Erythroblast (primary cell): Measurements from ENCODE around the gene PARD3.
"Not testable (repeated sequence)": the region's sequence is repeated elsewhere in the genome, so short reads cannot be mapped to it uniquely, and the experiment has no call there.

Experiments
- DNase-seq, 2 experiments: peaks; one replicate each; lab custom pipeline; 2025; lab: John Stamatoyannopoulos, UW
- GATA1 ChIP-seq: IDR thresholded peaks from 2 replicates; pipeline ENCODE4 v1.6.1; 2011; ENCODE audit warnings: low read depth, mild to moderate bottlenecking, control low read depth, low read length, moderate library complexity
- POLR2A ChIP-seq: IDR thresholded peaks from 2 replicates; pipeline ENCODE4 v1.6.1; 2011; ENCODE audit warnings: mild to moderate bottlenecking, low read length

PARD3 gene

DNA sequence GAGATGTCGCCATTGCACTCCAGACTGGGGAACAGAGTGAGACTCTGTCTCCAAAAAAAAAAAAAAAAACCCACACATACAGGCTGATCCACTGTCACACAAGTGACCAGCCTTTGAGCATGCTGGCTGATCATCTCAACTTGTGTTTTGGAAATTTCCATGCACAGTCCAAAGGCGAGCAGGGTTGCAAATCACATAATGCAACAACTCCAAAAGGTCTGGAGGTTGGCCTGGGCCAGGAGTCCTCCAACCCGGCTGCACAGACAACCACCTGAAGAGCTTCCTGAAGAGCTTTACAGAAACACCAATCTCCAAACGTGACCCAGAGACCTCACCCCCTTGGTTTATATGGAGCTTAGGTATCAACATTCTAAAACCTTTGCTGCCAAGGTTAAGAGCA, 16.4 kb downstream of the PARD3 start:
- no peak for TF ChIP-seq POLR2A
- no peak for TF ChIP-seq GATA1
- DNase-seq: no peak

DNA sequence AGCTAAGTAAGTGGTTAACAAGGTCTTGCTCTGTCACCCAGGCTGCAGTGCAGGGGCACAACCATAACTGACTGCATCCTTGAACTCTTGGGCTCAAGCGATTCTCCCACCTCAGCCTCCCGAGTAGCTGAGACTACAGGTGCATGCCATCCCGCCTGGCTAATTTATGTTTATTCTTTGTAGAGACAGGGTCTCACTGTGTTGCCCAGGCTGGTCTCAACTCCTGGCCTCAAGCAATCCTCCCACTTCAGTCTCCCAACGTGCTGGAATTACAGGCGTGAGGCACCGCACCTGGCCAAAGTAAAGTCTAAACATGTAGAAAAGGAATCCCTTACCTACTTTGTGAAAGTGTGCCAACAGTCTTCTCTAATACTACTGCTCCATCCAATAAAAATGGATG, 17.9 kb downstream of the PARD3 start:
- DNase-seq: no peak
- TF ChIP-seq GATA1: no peak
- no peak for TF ChIP-seq POLR2A

DNA sequence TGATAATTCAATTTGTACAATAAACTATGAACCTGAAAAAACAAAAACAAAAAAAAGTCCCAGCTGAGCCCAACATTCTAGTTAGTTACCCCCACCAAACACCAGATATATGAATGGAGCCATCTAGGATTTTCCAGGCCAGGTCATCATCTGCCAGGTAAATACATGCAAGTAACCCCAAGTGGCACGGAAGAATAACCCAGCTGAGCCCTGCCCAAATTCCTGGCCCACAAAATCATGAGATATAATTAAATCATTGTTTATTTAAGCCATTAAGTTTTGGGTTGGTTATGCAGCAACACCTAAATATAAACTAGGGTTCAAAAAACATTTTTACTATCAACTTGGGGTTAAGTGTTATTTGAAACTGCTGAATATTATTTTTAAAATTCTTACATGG, 19.0 kb downstream of the PARD3 start:
- TF ChIP-seq GATA1: no peak
- no peak for DNase-seq

DNA sequence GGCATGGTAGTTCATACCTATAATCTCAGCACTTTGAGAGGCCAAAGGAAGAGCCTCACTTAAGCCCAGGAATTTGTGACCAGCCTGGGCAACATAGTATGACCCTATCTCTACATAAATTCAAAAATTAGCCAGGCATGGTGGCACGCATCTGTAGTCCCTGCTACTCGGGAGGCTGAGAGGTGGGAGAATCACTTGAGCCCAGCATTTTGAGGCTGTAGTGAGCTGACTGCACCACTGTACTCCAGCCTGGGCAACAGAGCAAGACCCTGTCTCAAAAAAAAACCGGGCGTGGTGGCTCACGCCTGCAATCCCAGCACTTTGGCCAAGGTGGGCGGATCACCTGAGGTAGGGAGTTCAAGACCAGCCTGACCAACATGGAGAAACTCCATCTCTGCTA, 19.8 kb downstream of the PARD3 start:
- DNase-seq: no peak
- TF ChIP-seq GATA1 (no peak), POLR2A (no peak)

DNA sequence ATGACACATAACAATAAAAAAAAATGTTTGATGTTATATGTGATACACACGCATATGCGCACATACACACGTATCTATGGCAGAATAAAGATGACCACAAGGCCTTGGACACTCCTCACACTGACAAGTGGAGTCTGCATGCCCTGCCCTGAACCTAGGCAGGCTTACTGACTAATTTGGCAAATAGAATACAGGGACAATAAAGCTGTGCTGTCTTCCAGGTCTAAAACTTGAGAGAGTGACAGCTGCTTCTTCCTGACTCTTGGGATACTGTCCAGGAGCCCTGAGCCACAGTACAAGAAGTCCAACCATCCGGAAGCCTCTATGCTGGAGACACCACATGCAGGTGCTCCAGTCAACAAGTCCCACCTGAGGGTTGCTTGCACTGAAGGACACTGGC, 20.3 kb downstream of the PARD3 start:
- TF ChIP-seq POLR2A (no peak), GATA1 (no peak)
- DNase-seq: no peak

DNA sequence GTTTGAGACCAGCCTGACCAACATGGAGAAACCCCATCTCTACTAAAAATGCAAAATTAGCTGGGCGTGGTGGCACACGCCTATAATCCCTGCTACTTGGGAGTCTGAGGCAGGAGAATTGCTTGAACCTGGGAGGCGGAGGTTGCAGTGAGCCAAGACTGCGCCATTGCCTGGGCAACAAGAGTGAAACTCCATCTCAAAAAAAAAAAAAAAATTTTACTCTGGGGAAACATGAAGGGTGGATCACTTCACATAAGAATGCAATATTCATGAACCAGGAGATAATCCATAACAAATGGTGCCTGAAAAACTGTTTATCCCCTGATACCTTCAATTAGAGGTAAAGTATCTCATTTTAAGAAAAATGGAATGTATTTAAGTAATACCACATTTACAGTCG, 21.5 kb downstream of the PARD3 start:
- DNase-seq: not testable (repeated sequence)

DNA sequence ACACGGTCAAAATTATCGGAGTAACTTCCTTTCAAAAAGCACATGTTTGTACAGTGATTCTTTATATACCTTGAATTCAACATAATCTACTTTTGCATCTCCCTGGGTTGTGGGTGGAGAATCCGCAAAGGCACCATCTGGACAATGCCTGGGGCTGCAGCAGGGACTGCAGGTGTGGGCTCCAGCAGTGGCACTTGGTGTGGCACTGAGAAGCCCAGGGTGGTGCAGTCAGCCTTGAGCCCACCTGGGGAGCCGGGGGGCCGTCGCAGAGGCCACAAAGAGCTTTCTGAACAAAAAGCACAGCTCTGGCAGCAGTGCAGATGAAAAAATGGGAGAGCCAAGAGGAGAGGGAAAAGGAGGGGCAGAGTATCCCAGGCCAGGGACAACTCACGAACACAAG, 22.2 kb downstream of the PARD3 start:
- DNase-seq: no peak
- TF ChIP-seq GATA1: no peak
- no peak for TF ChIP-seq POLR2A

DNA sequence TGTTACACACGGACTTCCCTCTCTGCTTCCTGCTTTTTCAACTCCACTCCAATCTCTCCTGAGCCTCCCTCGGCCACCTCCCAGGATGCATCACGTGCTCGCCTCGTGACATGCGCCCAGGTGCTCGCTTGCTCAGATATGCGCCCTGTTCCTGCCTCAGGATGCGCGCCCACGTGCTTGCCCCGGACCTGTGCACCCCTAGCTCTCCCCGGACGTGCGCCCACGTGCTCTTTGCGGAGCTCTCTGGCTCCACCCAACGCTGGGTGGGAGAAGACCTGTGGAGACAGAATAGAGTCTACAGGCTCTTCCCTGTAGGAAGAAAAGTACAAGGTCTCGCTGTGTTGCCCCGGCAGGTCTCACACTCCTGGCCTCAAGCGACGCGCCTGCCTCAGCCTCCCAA, 23.1 kb downstream of the PARD3 start:
- no peak for TF ChIP-seq GATA1
- TF ChIP-seq POLR2A: no peak
- no peak for DNase-seq

DNA sequence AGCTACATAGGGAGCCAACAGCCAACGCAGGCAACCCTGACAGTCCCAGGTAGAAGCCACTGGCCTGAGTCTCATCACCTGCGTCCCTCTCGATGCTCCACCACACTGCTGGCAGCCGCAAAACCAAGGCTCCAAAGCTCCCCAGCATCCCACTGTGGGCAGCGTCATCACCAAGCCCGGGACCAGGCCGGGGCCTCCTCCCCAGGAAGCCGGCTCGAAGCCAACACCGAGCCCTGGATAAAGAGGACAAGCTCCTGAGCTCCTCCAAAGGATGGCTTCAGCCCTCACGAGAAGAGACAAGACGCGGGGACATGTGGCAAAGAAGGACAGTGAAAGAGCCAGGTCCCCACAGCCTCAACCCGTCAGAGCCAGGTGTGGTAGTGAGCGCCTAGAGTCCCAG, 23.9 kb downstream of the PARD3 start:
- DNase-seq: no peak
- TF ChIP-seq GATA1 (no peak), POLR2A (no peak)

DNA sequence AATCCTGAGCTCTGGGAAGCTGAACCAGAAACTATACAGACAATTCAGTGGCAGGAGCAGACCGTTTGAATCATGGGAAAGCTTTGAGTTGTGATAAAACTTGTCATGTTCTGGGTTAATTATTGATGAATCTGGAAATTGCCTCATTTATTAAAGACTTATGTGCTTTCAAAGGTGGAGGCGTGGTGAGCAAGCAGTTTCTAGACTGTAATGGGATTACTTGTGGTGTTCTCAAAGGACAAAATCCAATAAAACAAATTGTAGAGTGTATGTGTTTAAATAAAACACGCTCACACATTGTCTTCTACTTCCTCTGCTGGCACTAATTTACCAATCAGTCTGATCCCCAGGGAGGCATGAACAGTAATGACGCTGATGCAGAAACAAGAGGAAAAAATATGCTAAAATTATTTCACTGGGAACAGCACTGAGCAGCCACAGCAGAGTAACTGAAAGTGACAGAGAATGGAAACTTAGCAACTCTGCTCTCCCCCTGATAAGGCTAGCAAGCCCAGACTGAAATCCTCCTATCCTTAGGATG, 25.1 kb downstream of the PARD3 start:
- peak; percentile 11 to 45 for DNase-seq
- TF ChIP-seq GATA1 (no peak), POLR2A (no peak)

DNA sequence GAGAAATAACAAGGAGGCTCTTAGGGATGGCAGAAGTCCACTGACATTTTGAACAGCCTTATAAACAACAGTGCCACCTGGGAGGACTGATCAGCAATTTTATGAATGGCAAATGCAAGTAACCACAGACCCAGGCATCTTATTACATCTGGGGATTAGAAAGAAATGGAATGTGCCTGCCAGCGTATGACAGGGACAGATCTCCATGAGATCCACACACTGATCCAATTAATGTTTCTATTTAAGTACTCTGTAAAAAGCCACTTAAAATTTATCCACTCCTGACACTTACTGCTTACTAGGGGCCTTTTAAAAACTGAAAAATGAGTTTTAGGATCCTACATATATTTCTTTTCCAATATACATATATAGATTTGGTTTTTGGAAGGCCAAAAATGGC, 28.6 kb downstream of the PARD3 start:
- no peak for TF ChIP-seq GATA1
- no peak for TF ChIP-seq POLR2A
- DNase-seq: no peak

DNA sequence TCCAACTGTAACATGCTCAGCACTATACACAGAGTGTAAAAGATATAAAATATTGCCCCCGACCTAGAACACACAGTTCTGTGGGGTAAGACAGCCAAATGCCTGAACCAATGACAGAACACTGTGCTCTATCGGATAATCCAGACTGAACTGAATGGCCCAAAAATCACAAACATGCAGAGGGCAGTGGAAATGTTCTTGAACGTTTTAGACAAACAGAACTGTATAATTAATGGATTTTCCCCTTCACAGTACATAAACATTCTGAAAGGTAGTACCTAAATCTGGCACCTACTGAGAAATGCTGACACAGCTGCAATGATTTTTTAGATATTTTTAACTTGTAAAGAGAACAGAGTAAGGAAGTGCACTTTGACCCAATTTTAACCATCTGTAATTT, 33.4 kb downstream of the PARD3 start:
- TF ChIP-seq GATA1 (no peak), POLR2A (no peak)

DNA sequence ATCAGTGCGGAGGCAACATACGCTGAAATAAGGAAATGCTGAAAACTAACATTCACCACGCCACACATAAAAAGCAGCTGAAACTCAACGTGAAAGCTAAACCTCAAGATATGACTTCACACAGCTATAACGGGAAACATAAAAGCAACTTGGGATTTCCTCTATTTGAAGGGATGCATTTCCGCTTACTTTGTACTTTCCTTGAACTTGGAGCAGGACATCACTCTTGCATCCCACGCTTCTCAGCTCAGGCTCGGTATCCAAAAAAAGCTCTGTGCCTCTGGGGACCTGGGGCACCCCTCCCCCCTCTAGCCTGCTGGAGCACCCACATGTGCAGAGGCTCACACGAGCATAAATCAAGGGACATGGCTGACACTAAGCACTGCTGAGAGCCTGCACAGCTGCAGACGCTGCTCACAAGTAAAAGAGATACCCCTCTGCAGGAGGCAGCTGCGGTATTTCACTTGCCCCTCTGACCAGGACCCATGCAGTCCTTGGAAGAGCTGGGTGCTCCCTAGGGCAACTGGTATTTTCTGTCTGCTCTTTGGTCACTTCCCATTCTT, 34.2 kb downstream of the PARD3 start:
- DNase-seq: no peak
- TF ChIP-seq POLR2A (no peak), GATA1 (no peak)

More for the DNA sequence above, 33.4 kb downstream of the PARD3 start:
- no peak for DNase-seq

DNA sequence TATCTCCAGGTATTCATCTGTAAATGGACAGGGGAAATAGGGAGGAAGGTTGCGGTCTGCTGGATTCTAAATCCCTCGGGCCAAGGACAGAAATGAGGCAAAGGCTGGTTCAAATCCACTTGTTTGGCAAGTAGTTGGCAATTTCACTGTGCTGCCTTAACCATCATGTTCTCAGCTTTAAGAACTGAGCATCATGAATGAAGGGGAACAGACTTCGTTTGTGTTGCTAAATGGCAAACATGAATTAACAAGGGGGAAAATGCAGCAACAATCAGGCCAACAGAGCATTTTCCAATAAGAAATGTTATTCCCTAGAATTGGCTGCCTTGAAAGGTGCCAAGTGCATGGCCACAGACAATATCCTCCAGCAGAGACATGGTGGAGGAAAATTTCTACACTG, 36.9 kb downstream of the PARD3 start:
- TF ChIP-seq GATA1 (no peak), POLR2A (no peak)
- DNase-seq: no peak

DNA sequence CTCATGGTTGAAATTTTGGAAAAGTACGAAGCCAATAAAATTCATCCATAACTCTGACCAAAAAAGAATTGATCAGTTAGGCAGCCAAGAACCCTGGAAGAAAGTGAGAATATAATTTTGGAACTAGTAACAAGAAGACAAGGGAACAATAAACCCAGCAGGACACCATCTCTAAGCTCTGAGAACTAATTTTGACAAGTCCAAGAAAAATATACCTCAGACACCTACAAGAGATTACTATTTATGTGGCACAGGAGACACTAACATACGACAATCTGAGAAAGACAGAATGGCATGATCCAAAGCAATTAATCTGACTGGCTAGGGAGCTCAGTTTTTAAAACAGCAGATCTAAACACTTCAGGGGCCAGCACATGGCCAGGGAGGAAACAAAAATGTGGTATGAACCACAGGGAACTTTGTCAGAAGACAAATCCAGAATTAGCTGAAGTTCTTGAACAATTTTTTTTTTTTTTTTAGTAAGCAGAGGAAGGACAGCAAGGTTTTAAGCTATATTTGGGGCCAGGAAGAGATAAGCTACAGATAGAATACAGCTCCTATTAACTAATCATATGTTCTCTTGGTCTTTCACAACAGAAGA, 38.9 kb downstream of the PARD3 start:
- TF ChIP-seq POLR2A: no peak
- TF ChIP-seq GATA1: no peak
- DNase-seq: no peak
